HG02623 (cell line): ENCODE measurements around the gene CYP27A1.
"Not testable (repeated sequence)": the region's sequence is repeated elsewhere in the genome, so short reads cannot be mapped to it uniquely, and the experiment has no call there.

Experiments
- ATAC-seq: cut with Tn5 transposase; IDR thresholded peaks from one replicate; pipeline ENCODE4 v1.9.1; 2021; ENCODE audit warnings: moderate library complexity; ENCODE audit not compliant: unreplicated experiment

The CYP27A1 gene

GRCh38 chr2:218830526-218831306, 48.8 kb downstream of the CYP27A1 start:
- no peak for ATAC-seq

DNA sequence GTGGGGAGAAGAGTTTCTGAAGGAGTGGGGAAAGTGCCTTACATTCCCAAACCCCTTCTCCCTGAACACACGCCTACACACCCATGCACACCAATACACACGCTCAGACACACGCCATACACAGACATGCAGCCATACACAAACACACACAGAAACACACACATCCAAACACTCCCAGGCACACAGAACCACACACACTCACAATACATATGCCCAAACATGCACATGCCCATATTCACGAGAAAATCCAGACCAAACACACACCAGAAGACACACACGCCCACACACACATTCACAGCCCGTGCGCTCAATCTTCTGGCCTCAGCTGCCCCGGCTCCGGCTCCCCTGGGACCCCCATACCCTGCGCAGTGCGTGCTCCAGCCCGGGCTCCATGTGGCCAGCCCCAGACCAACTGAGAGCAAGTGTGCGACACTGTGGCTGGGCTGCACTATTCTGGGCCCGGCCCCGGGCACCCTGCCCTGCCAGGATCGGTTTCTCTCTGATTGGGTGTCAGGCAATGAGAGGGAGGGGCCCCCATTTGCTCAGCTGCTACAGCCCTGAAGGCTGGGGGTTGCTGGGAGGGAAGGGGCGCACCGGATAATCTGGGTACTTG, 49.5 kb downstream of the CYP27A1 start, which contains the start of gene PRKAG3:
Gene PRKAG3, minus strand, starts transcription at position 426 of the 613 bp plus-strand sequence.
- ATAC-seq = no peak

DNA sequence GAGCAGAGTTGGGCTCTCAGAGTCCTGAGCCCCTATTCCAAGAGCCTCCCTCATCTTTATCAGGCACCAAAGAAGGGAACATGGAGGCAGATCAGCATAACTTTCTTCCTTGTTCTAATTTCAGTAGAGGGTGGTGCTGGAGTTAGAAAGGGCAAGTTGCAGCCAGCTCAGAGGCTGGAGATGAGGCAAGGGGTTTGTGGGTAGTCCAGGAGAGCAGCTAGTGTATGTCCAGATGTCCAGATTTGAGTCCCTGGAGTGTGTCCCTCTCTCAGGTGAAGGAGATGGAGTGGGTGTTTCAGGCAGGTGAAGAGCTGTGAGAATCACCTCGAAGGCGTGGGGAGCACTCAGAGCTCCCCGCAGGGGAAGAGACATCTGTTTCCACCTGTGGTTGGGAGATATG, 50.1 kb downstream of the CYP27A1 start:
- no peak for ATAC-seq

GRCh38 chr2:218832520-218832919, 50.6 kb downstream of the CYP27A1 start:
- ATAC-seq = no peak

- no peak for ATAC-seq
These were observed 51.2 kb downstream of the CYP27A1 start for GRCh38 chr2:218833023-218833609.

- no peak for ATAC-seq
These were observed 52.7 kb downstream of the CYP27A1 start for GRCh38 chr2:218834685-218835084.

GRCh38 chr2:218837495-218837894, 55.5 kb downstream of the CYP27A1 start:
- no peak for ATAC-seq

DNA sequence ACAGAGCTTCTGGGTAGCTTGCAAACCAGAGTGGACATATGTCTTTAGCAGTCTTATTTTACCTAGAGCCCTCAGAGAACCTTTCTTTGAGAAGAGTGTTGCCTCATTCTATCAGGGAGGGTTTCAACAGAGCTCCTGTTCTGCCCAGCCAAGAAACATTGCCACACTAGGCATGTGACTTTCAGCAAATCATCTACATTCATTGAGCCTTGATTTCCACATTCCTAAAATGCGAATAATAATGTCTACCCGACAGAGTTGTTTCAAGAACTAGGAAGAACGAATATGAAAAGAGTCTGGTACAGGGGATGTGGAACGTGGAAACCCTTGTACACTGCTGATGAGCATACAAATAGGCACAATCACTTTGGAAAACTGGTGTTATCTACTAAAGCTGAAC, 57.5 kb downstream of the CYP27A1 start:
- ATAC-seq = no peak

- ATAC-seq = no peak
These were observed 57.9 kb downstream of the CYP27A1 start for GRCh38 chr2:218839888-218840287.

- ATAC-seq = not testable (repeated sequence)
These were observed 62.4 kb downstream of the CYP27A1 start for GRCh38 chr2:218844334-218844733.

GRCh38 chr2:218846963-218847362, 65.0 kb downstream of the CYP27A1 start:
- ATAC-seq = not testable (repeated sequence)

- ATAC-seq = no peak
These were observed 67.8 kb downstream of the CYP27A1 start for GRCh38 chr2:218849721-218850120.

DNA sequence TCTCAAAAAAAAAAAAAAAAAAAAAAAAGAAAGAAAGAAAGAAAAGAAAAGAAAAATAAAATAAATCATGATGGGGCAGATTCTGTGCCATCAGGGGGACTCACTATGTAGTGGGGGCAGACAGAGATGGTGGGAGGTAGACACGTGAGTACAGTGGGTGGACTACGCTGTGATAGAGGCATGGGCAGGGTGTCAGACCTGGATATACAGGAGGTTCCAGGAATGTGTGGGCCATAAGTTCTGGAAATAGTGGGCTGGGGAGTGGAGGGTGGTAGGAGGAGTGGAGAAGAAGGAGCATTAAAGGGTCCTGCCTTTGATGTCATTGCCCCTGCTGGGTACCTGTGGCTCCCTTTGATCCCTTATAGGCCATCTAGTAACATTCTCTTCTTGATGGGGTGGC, 68.8 kb downstream of the CYP27A1 start:
- no peak for ATAC-seq

GRCh38 chr2:218851286-218851685, 69.3 kb downstream of the CYP27A1 start:
- no peak for ATAC-seq

- ATAC-seq = no peak
These were observed 71.1 kb downstream of the CYP27A1 start for GRCh38 chr2:218852911-218853667.

GRCh38 chr2:218853766-218854165, 71.8 kb downstream of the CYP27A1 start:
- ATAC-seq = no peak

DNA sequence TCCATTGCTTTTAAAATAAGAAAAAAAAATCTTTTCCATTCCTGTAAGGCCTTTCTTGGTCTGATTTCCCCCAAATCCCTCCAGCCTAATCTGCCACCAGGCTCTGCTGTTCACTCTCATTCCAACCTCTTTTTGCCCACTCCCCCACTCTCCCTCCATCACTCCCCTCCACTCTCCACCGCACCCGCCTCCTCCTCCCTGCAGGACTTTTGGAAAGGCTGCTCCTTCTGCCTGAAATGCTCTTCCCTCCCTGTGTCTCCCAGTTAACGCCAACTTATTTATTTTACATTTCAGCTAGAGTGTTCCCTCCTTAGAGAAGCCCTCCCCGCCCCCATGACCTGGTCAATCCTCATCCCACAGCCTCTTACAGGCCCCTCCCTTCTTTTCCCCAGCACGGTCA, 72.9 kb downstream of the CYP27A1 start:
- no peak for ATAC-seq

DNA sequence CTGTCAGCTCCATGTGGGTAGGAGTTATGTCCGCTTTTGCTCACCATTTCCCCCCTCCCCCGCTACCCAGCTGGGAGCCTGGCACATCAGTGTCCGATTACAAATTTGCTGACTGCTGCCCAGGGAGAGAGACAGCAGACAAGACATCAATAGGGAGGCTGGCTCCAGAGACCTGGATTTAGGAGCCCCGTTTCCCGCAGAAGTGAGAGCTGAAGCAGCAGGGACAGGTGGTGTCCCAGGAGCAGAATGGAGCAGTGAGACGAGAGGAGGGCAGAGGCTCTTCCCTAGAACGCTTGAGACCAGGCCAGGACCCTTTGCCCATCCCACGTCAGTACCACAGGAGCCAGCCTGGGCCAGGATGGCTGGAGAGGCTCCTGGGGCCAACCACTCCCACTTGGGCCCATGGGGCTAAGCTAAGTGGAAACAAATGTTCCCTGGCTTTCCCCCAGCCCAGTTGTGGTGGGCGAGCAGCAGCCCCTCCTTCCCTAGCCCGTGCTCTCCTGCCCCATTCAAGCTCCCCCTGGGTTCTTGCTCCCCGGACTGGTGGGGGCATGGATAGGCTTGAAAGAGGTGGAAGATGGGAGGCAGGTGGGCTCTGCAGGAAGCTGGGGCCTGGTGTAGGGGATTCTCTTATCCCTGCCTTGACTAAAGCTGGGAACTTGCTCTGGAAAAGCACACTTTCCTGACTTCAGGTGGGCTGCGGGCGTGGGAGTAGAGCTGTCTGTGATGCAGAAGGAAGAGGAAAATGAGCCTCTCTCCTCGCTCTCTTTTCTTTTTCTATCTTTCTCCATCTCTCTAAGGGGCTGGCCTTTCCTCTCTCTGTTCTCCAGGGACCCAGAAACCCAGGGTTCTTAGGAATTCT, 73.6 kb downstream of the CYP27A1 start:
- no peak for ATAC-seq

- no peak for ATAC-seq
These were observed 74.4 kb downstream of the CYP27A1 start for GRCh38 chr2:218856167-218856895.

GRCh38 chr2:218856896-218857243, 74.9 kb downstream of the CYP27A1 start:
- ATAC-seq = no peak
